Neural progenitor cell (in vitro differentiated cells): ENCODE measurements around the gene CACNA1D. TPM values are rescaled to one million over a fixed set of nuclear protein-coding genes. Genes with fewer than 3 reads are reported as not detected.

ENCODE experiments used
- DNase-seq: peaks from one replicate; pipeline ENCODE4 v3.0.0-alpha.2; 2016; ENCODE audit warnings: low spot score
- H2AFZ ChIP-seq: fragments of 200-600 bp; sonication (generic); replicated peaks from 2 replicates; pipeline ENCODE4 v1.6.1; 2016; ENCODE audit warnings: antibody characterized with exemption
- H3F3A ChIP-seq: fragments of 200-600 bp; sonication (generic); 2 replicates; pipeline ENCODE4 v1.6.1; 2016; ENCODE audit warnings: antibody characterized with exemption, low read depth
- H3K27ac ChIP-seq: fragments of 200-600 bp; sonication (generic); 2 replicates; pipeline ENCODE4 v1.5.1; 2016; ENCODE audit warnings: mild to moderate bottlenecking
- H3K27me3 ChIP-seq: fragments of 200-600 bp; sonication (generic); 2 replicates; pipeline ENCODE4 v1.6.1; 2016; ENCODE audit warnings: mild to moderate bottlenecking, moderate library complexity
- H3K36me3 ChIP-seq: fragments of 200-600 bp; sonication (generic); 2 replicates; pipeline ENCODE4 v1.5.1; 2016
- H3K4me1 ChIP-seq: fragments of 200-600 bp; sonication (generic); 2 replicates; pipeline ENCODE4 v1.6.1; 2016; ENCODE audit warnings: mixed run types
- H3K4me2 ChIP-seq: fragments of 200-600 bp; sonication (generic); 2 replicates; pipeline ENCODE4 v1.6.1; 2016
- H3K4me3 ChIP-seq: fragments of 200-600 bp; sonication (generic); 2 replicates; pipeline ENCODE4 v1.5.1; 2016
- H3K79me2 ChIP-seq: fragments of 200-600 bp; sonication (generic); 2 replicates; pipeline ENCODE4 v1.6.1; 2016; ENCODE audit warnings: low read depth
- H3K9ac ChIP-seq: fragments of 200-600 bp; sonication (generic); 2 replicates; pipeline ENCODE4 v1.6.1; 2016
- H3K9me3 ChIP-seq: fragments of 200-600 bp; sonication (generic); 2 replicates; pipeline ENCODE4 v1.5.1; 2016; ENCODE audit warnings: low read depth
- H4K20me1 ChIP-seq: fragments of 200-600 bp; sonication (generic); 2 replicates; pipeline ENCODE4 v1.6.1; 2016; ENCODE audit warnings: low read depth
- H3K27ac Mint-ChIP-seq: 3 replicates; pipeline ENCODE4 v1.8.0; 2021; ENCODE audit warnings: mixed read lengths
- H3K27me3 Mint-ChIP-seq: 2 replicates; pipeline ENCODE4 v1.8.0; 2022; ENCODE audit warnings: low read depth, mild to moderate bottlenecking, inconsistent platforms, moderate library complexity, mixed read lengths; ENCODE audit not compliant: insufficient read depth
- H3K36me3 Mint-ChIP-seq: 3 replicates; pipeline ENCODE4 v1.8.0; 2021; ENCODE audit warnings: mixed read lengths
- H3K4me1 Mint-ChIP-seq: 3 replicates; pipeline ENCODE4 v1.8.0; 2021; ENCODE audit warnings: mixed read lengths
- H3K4me3 Mint-ChIP-seq: 3 replicates; pipeline ENCODE4 v1.8.0; 2021; ENCODE audit warnings: mild to moderate bottlenecking, moderate library complexity, mixed read lengths
- H3K9me3 Mint-ChIP-seq: 3 replicates; pipeline ENCODE4 v1.8.0; 2020; ENCODE audit warnings: mixed read lengths
- CTCF ChIP-seq: fragments of 200-600 bp; sonication (generic); IDR thresholded peaks from 2 replicates; pipeline ENCODE4 v1.5.1; 2017; ENCODE audit warnings: antibody characterized with exemption, mild to moderate bottlenecking
- EZH2 ChIP-seq: fragments of 200-600 bp; sonication (generic); IDR thresholded peaks from 2 replicates; pipeline ENCODE4 v1.6.1; 2017; ENCODE audit warnings: antibody characterized with exemption, mild to moderate bottlenecking, moderate library complexity
- EZH2phosphoT487 ChIP-seq: fragments of 200-600 bp; sonication (generic); IDR thresholded peaks from 2 replicates; pipeline ENCODE4 v1.6.1; 2017; ENCODE audit warnings: antibody characterized with exemption
- total RNA-seq: library from RNA; depleted of rRNA; stranded (reverse); fragments of >200 nt; gene quantifications from 2 replicates; pipeline ENCODE4 v1.2.3, GENCODE V29; 2015; ENCODE audit warnings: low replicate concordance

CACNA1D gene
- total RNA-seq, 1 donor from 2014 or later = 4.7 TPM

- Histone ChIP-seq H3K27me3 (no peaks in the 10 kb centered on the region), H3K79me2 (no peaks in the 10 kb centered on the region), H3K9me3 (no peaks in the 10 kb centered on the region), H3K9ac (no peak overlapping the region), H3K27ac (no peak overlapping the region), H2AFZ (no peak overlapping the region), H3K36me3 (no peaks in the 10 kb centered on the region), H3K4me3 (no peak overlapping the region), H3K4me2 (no peak overlapping the region), H3F3A (no peaks in the 10 kb centered on the region), H4K20me1 (no peaks in the 10 kb centered on the region), H3K4me1 (no peaks in the 10 kb centered on the region)
- Mint-ChIP-seq H3K4me3 (no peak overlapping the region), H3K4me1 (peaks cover 11% of the 10 kb centered on the region), H3K27ac (no peak overlapping the region), H3K36me3 (no peaks in the 10 kb centered on the region), H3K9me3 (no peaks in the 10 kb centered on the region), H3K27me3 (peaks cover 4% of the 10 kb centered on the region)
- no peak for DNase-seq
- TF ChIP-seq CTCF (no peak), EZH2 (no peak), EZH2phosphoT487 (no peak)
These were observed 259.2 kb downstream of the CACNA1D start for GRCh38 chr3:53753518-53754183.

GRCh38 chr3:53754325-53754724 is 259.9 kb downstream of the CACNA1D start:
- TF ChIP-seq EZH2phosphoT487 = no peak
- TF ChIP-seq EZH2 = no peak
- no peak for TF ChIP-seq CTCF
- Histone ChIP-seq H3K4me1 (no peaks in the 10 kb centered on the region), H3K9ac (no peak overlapping the region), H3K27ac (no peak overlapping the region), H3K27me3 (no peaks in the 10 kb centered on the region), H3K9me3 (no peaks in the 10 kb centered on the region), H3F3A (no peaks in the 10 kb centered on the region), H3K79me2 (no peaks in the 10 kb centered on the region), H3K36me3 (no peaks in the 10 kb centered on the region), H4K20me1 (no peaks in the 10 kb centered on the region), H3K4me3 (no peak overlapping the region), H3K4me2 (no peak overlapping the region), H2AFZ (no peak overlapping the region)
- H3K4me3 Mint-ChIP-seq = no peak overlapping the region
- no peak for DNase-seq
- H3K27ac Mint-ChIP-seq = peak overlapping the region; percentile 44
- H3K4me1 Mint-ChIP-seq = peaks cover 11% of the 10 kb centered on the region
- no peaks in the 10 kb centered on the region for H3K27me3 Mint-ChIP-seq
- no peaks in the 10 kb centered on the region for H3K36me3 Mint-ChIP-seq
- H3K9me3 Mint-ChIP-seq = no peaks in the 10 kb centered on the region

- H3F3A ChIP-seq = no peaks in the 10 kb centered on the region
- H3K4me3 Mint-ChIP-seq = no peak overlapping the region
- no peak for DNase-seq
- no peaks in the 10 kb centered on the region for H3K27me3 ChIP-seq
- H3K9me3 Mint-ChIP-seq = no peaks in the 10 kb centered on the region
- H3K9ac ChIP-seq = no peak overlapping the region
- no peaks in the 10 kb centered on the region for H3K9me3 ChIP-seq
- no peaks in the 10 kb centered on the region for H3K36me3 ChIP-seq
- no peaks in the 10 kb centered on the region for H3K79me2 ChIP-seq
- H3K4me3 ChIP-seq = no peak overlapping the region
- H3K4me1 ChIP-seq = no peaks in the 10 kb centered on the region
- no peaks in the 10 kb centered on the region for H3K36me3 Mint-ChIP-seq
- H3K4me2 ChIP-seq = no peak overlapping the region
- H3K4me1 Mint-ChIP-seq = peaks cover 11% of the 10 kb centered on the region
- no peaks in the 10 kb centered on the region for H4K20me1 ChIP-seq
- H2AFZ ChIP-seq = no peak overlapping the region
- no peak overlapping the region for H3K27ac Mint-ChIP-seq
- H3K27me3 Mint-ChIP-seq = no peaks in the 10 kb centered on the region
- no peak overlapping the region for H3K27ac ChIP-seq
- TF ChIP-seq CTCF (no peak), EZH2phosphoT487 (no peak), EZH2 (no peak)
These were observed 264.4 kb downstream of the CACNA1D start for GRCh38 chr3:53758846-53759245.
